Left ventricle myocardium inferior (tissue), 1 donor: ENCODE results near the gene GPR31. TPM values are rescaled to one million over a fixed set of nuclear protein-coding genes. Genes with fewer than 3 reads are reported as not detected.
A peak's percentile ranks its signal among the peaks of the same experiment; 100 is the strongest.
"Not testable (repeated sequence)": the region's sequence is repeated elsewhere in the genome, so short reads cannot be mapped to it uniquely, and the experiment has no call there.

Source experiments
- DNase-seq: peaks from one replicate; pipeline ENCODE4 v3.0.0-alpha.2; 2020
- H3K27ac ChIP-seq: fragments of 200-600 bp; replicated peaks from 2 replicates; pipeline ENCODE4 v1.8.0; 2021
- H3K27me3 ChIP-seq: fragments of 200-600 bp; 2 replicates; pipeline ENCODE4 v1.8.0; 2021; ENCODE audit warnings: low read depth
- H3K36me3 ChIP-seq: fragments of 200-600 bp; 2 replicates; pipeline ENCODE4 v1.8.0; 2021
- H3K4me1 ChIP-seq: fragments of 200-600 bp; 2 replicates; pipeline ENCODE4 v1.8.0; 2021
- H3K4me3 ChIP-seq: fragments of 200-600 bp; 2 replicates; pipeline ENCODE4 v1.8.0; 2021; ENCODE audit warnings: mild to moderate bottlenecking, moderate library complexity
- H3K9me3 ChIP-seq: fragments of 200-600 bp; replicated peaks from 2 replicates; pipeline ENCODE4 v1.8.0; 2021
- CTCF ChIP-seq: fragments of 200-600 bp; IDR thresholded peaks from 2 replicates; pipeline ENCODE4 v1.8.0; 2021; ENCODE audit warnings: antibody characterized with exemption, mild to moderate bottlenecking, borderline replicate concordance
- intact Hi-C: fragments of 100-400 bp; cut with micrococcal nuclease; formaldehyde crosslinking; loops from one replicate; pipeline ENCODE4 v1.11.0; 2022
- total RNA-seq: library from RNA; stranded (reverse); fragmentation: NEBNext Ultra II Directional; extraction: Animal tissue kit (Norgen Biotek cat#: 25700); gene quantifications from one replicate; pipeline ENCODE4 v1.2.1, GENCODE V29; 2021
- donor health status: DM: no; HTN: yes; CAD: no; lungs with severe emphysema.

GPR31 gene
- total RNA-seq, 1 donor from 2014 or later, result not detected

- DNase-seq, H3K4me3 ChIP-seq, H3K4me1 ChIP-seq, intact Hi-C loops, H3K36me3 ChIP-seq, H3K27ac ChIP-seq: not testable (repeated sequence)
- H3K27me3 ChIP-seq, result peaks cover 21% of the 10 kb centered on the region
- H3K9me3 ChIP-seq, result peaks cover 16% of the 10 kb centered on the region
Observed at GRCh38 chr6:167187275-167187674, 29.5 kb upstream of the GPR31 start.

DNA sequence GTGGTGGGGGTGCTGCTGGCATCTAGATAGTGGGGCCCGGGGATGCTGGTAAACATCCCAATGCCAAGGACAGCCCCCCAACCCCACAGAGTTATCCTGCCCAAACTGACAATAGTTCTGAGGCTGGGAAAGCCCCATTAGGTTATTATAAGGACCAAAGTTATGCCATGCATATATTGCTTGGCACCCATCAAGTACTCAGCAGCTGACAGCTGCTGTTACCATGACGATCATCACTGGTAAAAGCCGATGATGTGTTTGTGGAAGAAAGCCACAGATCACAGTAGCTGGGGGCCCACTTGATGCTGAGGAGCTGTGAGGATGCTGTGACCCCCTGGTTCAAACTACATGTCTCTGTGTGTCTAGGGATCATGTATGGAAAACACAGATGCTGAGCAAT lies 27.3 kb upstream of the GPR31 start:
- H3K36me3 ChIP-seq, H3K4me1 ChIP-seq, H3K27ac ChIP-seq, H3K9me3 ChIP-seq, H3K4me3 ChIP-seq, DNase-seq, intact Hi-C loops: not testable (repeated sequence)
- peaks cover 22% of the 10 kb centered on the region for H3K27me3 ChIP-seq

DNA sequence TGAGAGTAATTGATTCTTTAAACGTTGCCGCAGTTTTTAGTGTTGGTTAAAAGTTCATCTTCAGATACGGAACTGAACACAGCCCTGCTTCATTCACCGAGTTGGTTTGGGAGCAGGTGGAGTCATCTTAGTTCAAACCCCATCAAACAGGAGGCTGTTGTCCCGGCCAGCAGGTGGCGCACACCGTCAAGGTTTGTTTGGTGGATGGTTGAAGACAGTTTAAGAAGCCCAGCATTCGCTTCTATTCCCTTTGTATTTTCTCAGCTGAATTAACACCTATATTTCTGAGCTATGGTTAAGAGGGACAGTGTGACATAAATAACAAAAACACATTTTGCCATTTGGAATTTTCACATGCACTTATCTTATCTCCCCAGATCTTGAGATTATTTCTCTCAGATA lies 25.1 kb upstream of the GPR31 start:
- DNase-seq, H3K27ac ChIP-seq, H3K4me1 ChIP-seq, H3K36me3 ChIP-seq, H3K4me3 ChIP-seq, intact Hi-C loops, H3K9me3 ChIP-seq: not testable (repeated sequence)
- H3K27me3 ChIP-seq, result peaks cover 18% of the 10 kb centered on the region
- peak; percentile 47 for TF ChIP-seq CTCF

DNA sequence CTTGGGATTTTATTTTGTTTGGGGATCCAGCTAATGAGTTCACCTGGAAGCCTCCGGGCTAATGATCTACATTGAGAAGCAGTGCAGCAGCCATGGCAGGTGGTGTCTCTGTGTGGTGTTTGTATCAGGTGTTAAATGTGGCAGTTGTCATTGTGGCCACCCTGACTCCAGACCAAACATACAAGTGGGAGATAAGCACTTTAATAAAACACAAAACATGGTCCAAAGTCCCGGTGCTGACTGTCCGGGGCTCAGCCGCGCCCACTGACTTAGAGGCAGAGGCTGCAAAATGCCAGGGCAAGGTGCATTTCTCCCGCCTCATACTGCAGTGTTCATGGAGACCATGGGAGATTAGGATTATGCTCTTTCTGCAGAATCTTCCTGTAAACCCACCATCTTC lies 23.6 kb upstream of the GPR31 start:
- H3K4me3 ChIP-seq, H3K9me3 ChIP-seq, H3K36me3 ChIP-seq, H3K27ac ChIP-seq, DNase-seq, intact Hi-C loops, H3K4me1 ChIP-seq: not testable (repeated sequence)
- peaks cover 16% of the 10 kb centered on the region for H3K27me3 ChIP-seq

DNA sequence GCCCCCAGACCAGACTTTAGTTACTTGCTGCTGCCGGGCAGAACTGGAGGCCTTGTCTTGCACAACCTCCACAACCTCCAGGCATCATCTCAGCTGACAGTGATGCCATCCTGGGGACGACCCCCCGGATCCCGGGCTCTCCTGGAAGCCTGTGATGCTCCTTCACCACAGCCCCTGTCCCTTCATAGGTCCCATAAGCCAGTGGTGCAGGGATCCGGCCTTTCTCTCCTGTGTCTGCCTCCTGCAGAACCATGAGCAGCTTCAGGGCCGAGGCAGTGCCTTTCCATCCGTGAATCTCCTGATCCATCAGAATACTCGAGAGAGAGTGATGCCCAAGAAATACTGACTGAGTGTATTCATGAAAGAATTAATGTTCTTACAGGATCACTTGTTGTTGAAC lies 22.3 kb upstream of the GPR31 start:
- intact Hi-C loops, H3K4me1 ChIP-seq, H3K36me3 ChIP-seq, H3K4me3 ChIP-seq, DNase-seq, H3K27ac ChIP-seq, H3K9me3 ChIP-seq: not testable (repeated sequence)
- H3K27me3 ChIP-seq, result peaks cover 16% of the 10 kb centered on the region

DNA sequence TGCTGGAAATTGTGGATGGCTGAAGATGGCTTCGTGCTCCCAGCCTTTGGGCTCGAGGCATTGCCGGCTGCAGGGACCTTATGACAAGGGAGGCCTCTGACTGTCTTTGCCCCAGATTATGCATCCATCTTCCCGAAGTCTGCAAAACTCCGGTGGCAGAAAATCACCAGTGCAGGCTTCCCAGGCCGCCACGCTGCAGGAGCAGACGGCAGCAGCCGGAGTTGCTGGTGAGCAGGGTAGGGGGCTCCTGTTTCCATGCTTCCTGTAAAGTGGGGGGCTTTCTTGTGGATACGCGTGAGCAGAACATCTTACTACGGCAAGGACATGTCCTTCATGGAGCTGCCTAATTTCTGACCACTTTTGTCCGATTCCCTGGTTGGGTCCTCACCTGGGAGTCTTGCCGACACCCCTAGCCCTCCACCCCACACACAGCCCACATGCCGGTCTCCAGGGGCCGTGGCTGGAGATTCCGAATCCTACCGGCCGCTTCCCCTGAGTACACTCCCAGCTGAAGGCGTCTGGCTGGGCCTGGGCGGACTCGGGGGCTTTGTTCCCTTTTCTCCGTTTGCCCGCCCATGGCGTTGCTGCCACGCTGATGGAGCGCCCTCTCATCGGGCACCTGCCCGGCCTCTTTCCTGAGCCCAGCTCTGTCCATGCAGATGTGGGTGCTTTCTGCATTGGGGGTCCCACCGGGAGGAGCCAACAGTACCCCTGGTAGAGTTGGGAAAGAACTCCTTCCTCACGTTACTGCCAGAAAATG lies 21.3 kb upstream of the GPR31 start:
- H3K27ac ChIP-seq, DNase-seq, intact Hi-C loops, H3K9me3 ChIP-seq, H3K4me1 ChIP-seq, H3K36me3 ChIP-seq, H3K4me3 ChIP-seq: not testable (repeated sequence)
- H3K27me3 ChIP-seq, result peaks cover 17% of the 10 kb centered on the region

GRCh38 chr6:167177271-167177670 lies 19.5 kb upstream of the GPR31 start:
- intact Hi-C loops, H3K9me3 ChIP-seq, DNase-seq, H3K27ac ChIP-seq, H3K36me3 ChIP-seq, H3K4me1 ChIP-seq, H3K4me3 ChIP-seq: not testable (repeated sequence)
- peaks cover 23% of the 10 kb centered on the region for H3K27me3 ChIP-seq

DNA sequence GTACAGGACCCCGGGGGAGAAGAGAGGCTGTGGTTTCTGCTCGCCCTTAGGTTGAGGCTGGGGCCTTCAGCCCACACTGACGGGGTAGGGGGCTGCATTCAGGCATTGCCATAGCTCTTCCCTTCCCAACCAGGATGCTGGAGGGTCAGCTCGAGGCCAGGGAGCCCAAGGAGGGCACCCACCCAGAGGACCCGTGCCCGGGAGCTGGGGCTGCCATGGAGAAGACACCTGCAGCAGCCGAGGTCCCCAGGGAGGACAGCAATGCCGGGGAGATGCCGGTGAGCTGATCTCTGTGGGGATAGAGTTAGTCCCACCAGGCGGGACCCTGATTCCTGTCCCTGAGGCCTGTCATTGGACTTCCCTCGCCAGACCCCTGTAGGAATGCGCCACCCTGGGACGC lies 14.2 kb upstream of the GPR31 start:
- intact Hi-C loops, result not testable (repeated sequence)
- H3K27me3 ChIP-seq, result peaks cover 34% of the 10 kb centered on the region

DNA sequence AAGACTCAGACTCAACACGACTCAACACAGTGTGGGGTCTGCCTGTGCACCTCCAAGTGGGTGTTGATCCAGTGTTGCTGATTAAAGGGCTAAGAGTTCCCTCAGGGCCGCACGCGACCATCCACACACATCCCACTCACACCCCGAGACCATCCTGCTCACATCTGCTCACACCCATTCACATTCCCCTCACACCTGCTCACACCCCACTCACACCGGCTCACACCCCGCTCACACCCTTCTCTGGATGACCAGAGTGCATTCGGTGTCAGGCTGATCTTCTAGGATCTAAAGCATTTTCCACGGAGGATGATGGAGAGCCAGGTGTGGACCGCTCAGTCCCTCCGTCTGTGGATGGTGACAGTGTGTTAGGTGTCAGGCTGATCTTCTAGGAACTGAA lies 13.5 kb upstream of the GPR31 start:
- H3K9me3 ChIP-seq, H3K36me3 ChIP-seq, H3K4me1 ChIP-seq, H3K27ac ChIP-seq, intact Hi-C loops, DNase-seq, H3K4me3 ChIP-seq: not testable (repeated sequence)
- H3K27me3 ChIP-seq, result peaks cover 41% of the 10 kb centered on the region

More for the DNA sequence above, 14.2 kb upstream of the GPR31 start:
- not testable (repeated sequence) for H3K4me3 ChIP-seq, H3K36me3 ChIP-seq, H3K4me1 ChIP-seq, DNase-seq, H3K27ac ChIP-seq, H3K9me3 ChIP-seq

GRCh38 chr6:167169867-167170266 lies 12.1 kb upstream of the GPR31 start:
- H3K27me3 ChIP-seq, result peaks cover 56% of the 10 kb centered on the region
- H3K4me3 ChIP-seq, H3K36me3 ChIP-seq, DNase-seq, H3K27ac ChIP-seq, H3K9me3 ChIP-seq, H3K4me1 ChIP-seq, intact Hi-C loops: not testable (repeated sequence)

- H3K27ac ChIP-seq, H3K36me3 ChIP-seq, H3K4me1 ChIP-seq, H3K9me3 ChIP-seq, DNase-seq, intact Hi-C loops, H3K4me3 ChIP-seq: not testable (repeated sequence)
- peaks cover 63% of the 10 kb centered on the region for H3K27me3 ChIP-seq
Observed at GRCh38 chr6:167168296-167168695, 10.5 kb upstream of the GPR31 start.

GRCh38 chr6:167167699-167168098 lies 9.9 kb upstream of the GPR31 start:
- H3K4me3 ChIP-seq, H3K27ac ChIP-seq, H3K9me3 ChIP-seq, intact Hi-C loops, H3K36me3 ChIP-seq, DNase-seq, H3K4me1 ChIP-seq: not testable (repeated sequence)
- H3K27me3 ChIP-seq, result peaks cover 62% of the 10 kb centered on the region
